HG03066 (cell line): ENCODE measurements around the gene DMAC2L.

Experiments
- ATAC-seq: cut with Tn5 transposase; IDR thresholded peaks from one replicate; pipeline ENCODE4 v1.9.1; 2021; ENCODE audit warnings: low read depth; ENCODE audit not compliant: unreplicated experiment

The DMAC2L gene

DNA sequence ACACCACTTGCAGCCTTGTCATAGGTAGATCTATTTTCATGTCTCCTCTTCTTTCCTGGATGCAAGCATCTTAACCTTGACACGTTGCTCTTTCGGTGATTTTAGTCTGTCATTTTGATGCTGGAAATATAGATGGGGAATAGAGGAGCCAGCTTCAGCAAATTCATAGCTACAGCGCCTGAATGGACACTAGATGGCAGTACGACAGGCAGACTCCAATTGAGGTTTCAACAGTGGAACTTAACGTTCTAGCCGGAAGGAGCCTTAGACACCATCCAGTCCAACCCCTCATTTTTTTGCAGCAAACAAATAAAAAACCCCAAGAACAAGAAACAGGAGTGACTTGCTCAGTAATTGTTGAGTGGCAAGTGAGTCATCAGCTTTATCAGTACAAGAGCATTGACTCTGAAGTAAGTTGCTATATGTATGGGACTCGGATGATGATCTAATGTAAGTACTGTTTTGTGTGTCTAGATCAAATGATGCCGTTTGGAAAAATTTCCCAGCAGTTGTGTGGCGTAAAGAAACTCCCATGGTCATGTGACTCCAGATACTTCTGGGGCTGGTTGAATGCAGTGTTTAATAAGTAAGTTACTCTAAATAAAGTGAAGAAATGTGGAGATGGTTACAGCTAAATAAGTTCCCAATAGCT, 9.0 kb downstream of the DMAC2L start:
- ATAC-seq = peak; percentile 84

DNA sequence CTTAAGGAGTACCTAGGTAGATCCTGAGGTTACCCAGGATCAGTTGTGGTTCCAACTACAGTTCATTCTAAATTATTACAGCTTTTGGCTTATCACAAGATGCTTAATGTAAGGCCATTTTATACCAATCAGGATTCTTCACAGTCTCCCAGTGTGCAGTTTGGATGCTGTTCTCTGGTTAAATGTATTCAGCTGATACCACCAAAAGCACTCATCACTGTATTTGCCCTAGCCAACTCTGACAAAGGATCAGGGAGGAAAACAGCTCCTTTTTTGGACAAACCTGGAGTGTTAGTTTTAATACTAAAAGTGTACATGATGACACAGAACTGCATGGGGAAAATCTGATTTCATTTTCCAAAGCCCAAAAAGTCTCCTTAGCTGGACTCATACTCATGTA, 19.5 kb downstream of the DMAC2L start:
- no peak for ATAC-seq

DNA sequence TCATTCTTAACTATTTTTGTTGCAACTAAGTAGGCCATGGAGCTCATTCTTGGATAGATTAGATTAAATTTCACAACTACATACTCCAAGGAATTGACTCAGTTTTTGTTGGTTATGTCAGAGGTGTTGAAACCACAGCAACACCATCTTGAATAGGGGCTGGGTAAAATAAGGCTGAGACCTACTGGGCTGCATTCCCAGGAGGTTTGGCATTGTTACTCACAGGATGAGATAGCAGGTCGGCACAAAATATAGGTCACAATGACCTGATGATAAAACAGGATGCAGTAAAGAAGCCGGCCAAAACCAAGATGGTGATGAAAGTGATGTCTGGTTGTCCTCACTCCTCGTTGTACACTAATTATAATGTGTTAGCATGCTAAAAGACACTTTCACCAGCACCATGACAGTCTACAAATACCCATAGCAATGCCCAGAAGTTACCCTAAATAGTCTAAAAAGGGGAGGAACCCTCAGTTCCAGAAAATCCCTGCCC, 20.9 kb downstream of the DMAC2L start:
- ATAC-seq = no peak

GRCh38 chr14:50334211-50334610, 22.1 kb downstream of the DMAC2L start:
- ATAC-seq = no peak

DNA sequence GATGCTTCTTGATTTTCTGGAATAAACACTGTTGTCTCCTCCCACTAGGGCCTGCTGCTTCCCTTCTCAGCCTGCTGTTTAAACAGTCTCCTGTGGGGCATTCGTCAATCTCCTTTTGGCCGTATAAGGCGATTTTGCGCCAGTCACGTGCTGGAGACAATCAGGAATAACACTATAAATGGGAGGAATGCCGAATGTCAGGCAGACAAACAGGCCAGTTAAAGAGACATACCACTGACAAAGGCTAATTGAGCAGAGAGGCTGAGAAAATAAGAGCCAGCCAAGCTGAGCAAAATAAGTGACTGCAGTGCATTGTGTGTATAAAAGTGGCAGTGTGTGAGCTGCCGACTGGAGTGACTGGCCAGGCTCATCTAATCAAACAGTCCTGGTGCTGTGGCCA, 23.3 kb downstream of the DMAC2L start:
- ATAC-seq = no peak

- ATAC-seq = no peak
Observed at GRCh38 chr14:50335989-50336824, 24.1 kb downstream of the DMAC2L start.

- no peak for ATAC-seq
Observed at GRCh38 chr14:50338587-50338986, 26.5 kb downstream of the DMAC2L start.

- no peak for ATAC-seq
Observed at GRCh38 chr14:50339178-50339804, 27.2 kb downstream of the DMAC2L start.

- ATAC-seq = no peak
Observed at GRCh38 chr14:50340045-50340444, 27.9 kb downstream of the DMAC2L start.

- ATAC-seq = no peak
Observed at GRCh38 chr14:50340963-50341362, 28.8 kb downstream of the DMAC2L start.

- peak; percentile 71 for ATAC-seq
Observed at GRCh38 chr14:50342221-50343078, 30.3 kb downstream of the DMAC2L start.

- no peak for ATAC-seq
Observed at GRCh38 chr14:50343434-50343833, 31.3 kb downstream of the DMAC2L start.

GRCh38 chr14:50344116-50344775, 32.1 kb downstream of the DMAC2L start:
- no peak for ATAC-seq

- ATAC-seq = no peak
Observed at GRCh38 chr14:50344876-50345563, 32.9 kb downstream of the DMAC2L start.

- ATAC-seq = no peak
Observed at GRCh38 chr14:50345846-50346422, 33.8 kb downstream of the DMAC2L start.

DNA sequence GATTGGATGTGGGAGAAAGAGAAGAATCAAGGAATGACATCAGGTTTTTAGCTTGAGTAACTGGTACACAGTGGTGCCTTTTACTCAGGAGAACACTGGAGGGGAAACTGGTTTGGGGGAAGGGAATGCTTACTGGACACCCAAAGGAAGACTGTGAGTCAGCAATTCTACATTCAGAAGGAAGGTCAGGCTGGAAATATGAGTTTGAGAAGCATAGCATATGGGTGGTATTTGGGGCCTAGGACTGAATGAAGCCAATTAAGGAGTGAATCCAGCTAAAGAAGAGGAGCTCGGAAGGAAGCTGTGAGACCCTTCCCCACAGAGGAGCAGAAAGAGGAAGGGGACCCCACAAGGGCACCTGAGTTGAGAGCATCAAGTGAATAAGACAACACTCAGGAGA, 35.4 kb downstream of the DMAC2L start:
- ATAC-seq = no peak

DNA sequence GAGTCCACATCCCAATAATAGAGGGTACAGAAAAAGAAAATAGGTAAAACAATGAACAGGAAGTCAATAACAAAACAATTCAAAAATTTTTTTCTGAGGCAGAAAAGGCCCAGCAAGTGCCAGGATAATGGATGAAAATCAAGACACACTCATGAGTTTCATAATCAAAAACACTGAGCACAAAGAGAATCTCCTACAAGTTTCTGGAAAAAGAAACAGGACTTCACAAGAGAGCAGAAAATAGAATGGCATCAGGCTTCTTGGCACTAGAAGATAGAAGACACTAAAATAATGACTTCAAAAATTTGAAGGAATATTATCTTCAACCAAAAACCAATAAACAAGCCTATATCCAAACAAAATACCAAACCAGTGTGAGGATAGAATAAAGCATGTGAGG, 36.8 kb downstream of the DMAC2L start:
- ATAC-seq = no peak

GRCh38 chr14:50350975-50351374, 38.9 kb downstream of the DMAC2L start:
- no peak for ATAC-seq

GRCh38 chr14:50352584-50352983, 40.5 kb downstream of the DMAC2L start:
- ATAC-seq = no peak
